DMS79 (cell line): ENCODE results near the gene KRTAP10-6.
"Not testable (repeated sequence)": the region's sequence is repeated elsewhere in the genome, so short reads cannot be mapped to it uniquely, and the experiment has no call there.

Experiments used
- DNase-seq: peaks from one replicate; lab custom pipeline; 2025; lab: John Stamatoyannopoulos, UW

The KRTAP10-6 gene

DNA sequence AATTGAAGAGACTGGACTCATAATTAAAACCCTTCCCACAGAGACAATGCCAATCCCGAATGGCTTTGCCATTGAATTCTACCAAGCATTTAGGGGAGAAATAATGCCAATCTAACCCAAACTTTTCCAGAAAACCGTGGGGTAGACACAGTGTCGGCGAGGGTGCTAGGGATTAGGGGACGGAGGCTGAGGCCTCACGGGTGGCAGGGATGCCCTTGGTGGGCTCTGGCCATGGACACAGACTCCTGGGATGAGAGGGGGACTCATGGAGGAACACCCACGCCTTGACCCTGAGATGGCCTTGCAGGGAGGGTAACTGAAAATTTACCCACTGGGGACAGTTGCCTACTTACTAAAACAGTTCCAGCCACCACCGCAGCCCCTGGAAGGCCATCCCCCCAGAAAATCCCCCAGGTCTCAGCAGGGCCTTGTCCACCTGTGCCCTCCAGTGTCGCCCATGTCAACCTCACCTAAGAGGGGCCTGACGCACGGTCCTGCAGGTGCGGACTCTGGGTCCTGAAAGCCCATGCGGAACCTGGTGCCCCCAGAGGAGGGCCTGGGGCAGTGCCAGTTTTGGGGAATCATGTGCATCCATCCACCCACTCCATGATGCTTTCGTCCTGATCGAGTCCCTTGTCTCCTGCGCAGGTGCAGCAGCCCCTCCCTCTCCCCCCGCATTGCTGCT lies 13.8 kb downstream of the KRTAP10-6 start:
- no peak for DNase-seq

DNA sequence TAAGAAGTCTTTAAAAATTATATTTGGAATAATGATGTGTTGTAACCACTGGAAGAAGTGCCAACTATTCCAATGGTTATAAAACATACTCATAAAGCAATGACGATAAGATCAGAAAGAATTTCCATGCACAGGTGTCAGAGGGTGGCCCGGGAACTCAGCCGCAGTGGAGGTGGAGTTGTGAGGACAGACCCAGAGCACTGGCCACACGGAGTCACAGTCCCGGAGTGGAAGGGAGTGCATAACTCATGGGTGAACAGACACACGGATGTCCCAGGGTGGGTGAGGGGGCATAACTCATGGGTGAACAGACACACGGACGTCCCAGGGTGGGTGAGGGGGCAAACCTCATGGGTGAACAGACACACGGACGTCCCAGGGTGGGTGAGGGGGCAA lies 16.3 kb downstream of the KRTAP10-6 start:
- no peak for DNase-seq

DNA sequence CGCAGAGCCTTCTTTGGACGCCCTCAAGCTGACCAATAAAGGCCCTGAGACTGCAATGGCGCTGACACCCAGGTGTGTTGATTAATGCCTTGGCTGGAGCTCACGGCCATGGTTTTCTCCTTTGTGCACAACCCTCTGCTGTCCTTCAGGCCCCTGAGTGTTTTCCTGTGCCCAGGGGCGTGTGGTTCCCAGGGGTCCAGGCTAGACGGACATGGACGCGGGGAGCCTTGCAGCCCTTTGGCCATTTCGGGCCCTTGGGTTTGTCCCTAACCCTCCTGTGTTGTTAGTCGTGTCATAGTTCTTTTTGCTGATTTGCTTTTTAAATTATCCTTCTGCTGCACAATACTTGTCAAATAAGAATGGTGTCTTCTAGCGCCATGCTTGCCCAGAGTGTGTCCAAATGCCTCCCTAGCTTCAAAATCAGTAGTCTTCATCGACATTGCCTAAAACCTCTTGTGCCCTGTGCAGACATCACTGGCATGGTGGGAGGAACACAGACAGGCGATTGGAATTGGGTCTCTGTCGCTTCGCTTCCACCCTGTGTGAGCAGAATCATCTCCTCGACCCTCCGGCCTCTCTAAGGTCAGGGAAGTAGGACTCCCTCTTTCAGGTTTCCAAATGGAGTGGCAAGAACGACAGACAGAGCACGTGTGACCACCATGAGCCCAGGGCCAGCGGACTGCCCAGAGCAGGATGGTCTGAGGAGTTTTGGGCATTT lies 16.8 kb downstream of the KRTAP10-6 start:
- DNase-seq, result no peak

DNA sequence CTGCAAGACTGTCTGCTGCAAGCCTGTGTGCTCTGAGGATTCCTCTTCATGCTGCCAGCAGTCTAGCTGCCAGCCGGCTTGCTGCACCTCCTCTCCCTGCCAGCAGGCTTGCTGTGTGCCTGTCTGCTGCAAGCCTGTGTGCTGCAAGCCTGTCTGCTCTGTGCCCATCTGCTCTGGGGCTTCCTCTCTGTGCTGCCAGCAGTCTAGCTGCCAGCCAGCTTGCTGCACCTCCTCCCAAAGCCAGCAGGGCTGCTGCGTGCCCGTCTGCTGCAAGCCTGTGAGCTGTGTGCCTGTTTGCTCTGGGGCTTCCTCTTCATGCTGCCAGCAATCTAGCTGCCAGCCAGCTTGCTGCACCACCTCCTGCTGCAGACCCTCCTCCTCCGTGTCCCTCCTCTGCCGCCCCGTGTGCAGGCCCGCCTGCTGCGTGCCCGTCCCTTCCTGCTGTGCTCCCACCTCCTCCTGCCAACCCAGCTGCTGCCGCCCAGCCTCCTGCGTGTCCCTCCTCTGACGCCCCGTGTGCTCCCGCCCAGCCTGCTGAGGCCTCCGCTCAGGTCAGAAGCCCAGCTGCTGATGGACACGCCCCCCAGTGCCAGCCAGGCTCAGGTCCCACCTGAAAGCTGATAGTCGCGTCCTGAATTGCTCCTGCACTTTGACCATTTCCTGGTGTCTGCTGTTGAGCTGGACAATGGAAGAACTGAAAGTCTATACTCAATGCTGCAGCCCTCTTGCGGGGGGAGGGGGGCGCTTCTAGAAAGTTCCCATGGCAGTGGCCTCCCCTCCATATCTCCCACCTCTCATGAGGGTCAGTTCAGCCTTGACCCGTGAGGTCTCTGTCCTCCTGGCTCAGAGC lies 17.6 kb downstream of the KRTAP10-6 start:
- no peak for DNase-seq

DNA sequence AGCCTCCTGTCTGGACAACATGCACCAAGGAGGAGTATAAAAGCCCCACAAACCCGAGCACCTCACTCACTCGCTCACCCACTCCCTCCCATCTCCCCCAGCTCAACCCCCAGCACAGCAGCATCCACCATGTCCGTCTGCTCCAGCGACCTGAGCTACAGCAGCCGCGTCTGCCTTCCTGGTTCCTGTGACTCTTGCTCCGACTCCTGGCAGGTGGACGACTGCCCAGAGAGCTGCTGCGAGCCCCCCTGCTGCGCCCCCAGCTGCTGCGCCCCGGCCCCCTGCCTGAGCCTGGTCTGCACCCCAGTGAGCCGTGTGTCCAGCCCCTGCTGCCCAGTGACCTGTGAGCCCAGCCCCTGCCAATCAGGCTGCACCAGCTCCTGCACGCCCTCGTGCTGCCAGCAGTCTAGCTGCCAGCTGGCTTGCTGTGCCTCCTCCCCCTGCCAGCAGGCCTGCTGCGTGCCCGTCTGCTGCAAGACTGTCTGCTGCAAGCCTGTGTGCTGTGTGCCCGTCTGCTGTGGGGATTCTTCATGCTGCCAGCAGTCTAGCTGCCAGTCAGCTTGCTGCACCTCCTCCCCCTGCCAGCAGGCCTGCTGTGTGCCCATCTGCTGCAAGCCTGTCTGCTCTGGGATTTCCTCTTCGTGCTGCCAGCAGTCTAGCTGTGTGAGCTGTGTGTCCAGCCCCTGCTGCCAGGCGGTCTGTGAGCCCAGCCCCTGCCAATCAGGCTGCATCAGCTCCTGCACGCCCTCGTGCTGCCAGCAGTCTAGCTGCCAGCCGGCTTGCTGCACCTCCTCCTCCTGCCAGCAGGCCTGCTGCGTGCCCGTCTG lies 18.5 kb downstream of the KRTAP10-6 start, which contains the start of gene KRTAP10-4:
KRTAP10-4 (plus strand) TSS at position 100 of the 827 bp plus-strand sequence; CDS start at position 130, 30 bp downstream.
- not testable (repeated sequence) for DNase-seq

DNA sequence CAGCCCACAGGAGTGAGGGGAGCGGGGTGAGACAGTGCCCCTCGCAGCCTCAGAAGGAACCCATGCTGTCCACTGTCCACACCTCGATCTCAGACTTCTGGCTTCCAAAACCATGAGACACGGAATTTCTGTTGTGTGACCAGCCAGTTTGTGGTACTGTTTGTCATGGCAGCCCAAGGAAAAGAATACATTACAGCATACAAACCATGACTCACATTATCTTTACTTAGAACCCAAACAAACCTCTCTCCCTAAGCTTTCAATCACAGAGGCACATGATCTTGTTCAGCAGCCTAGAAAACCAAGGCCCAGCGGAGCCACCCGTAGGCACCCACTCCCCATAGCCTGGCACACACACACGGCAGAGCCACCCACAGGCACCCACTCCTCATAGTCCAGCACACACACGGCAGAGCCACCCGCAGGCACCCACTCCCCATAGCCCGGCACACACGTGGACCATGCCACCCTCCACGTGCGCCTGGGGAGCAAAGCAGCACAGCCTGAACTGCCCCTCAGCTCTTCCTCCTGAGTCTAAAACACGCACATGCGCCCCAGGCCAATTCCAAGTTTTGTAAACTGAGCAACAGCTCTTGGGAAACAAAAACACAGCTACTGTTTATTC lies 19.2 kb downstream of the KRTAP10-6 start:
- no peak for DNase-seq

DNA sequence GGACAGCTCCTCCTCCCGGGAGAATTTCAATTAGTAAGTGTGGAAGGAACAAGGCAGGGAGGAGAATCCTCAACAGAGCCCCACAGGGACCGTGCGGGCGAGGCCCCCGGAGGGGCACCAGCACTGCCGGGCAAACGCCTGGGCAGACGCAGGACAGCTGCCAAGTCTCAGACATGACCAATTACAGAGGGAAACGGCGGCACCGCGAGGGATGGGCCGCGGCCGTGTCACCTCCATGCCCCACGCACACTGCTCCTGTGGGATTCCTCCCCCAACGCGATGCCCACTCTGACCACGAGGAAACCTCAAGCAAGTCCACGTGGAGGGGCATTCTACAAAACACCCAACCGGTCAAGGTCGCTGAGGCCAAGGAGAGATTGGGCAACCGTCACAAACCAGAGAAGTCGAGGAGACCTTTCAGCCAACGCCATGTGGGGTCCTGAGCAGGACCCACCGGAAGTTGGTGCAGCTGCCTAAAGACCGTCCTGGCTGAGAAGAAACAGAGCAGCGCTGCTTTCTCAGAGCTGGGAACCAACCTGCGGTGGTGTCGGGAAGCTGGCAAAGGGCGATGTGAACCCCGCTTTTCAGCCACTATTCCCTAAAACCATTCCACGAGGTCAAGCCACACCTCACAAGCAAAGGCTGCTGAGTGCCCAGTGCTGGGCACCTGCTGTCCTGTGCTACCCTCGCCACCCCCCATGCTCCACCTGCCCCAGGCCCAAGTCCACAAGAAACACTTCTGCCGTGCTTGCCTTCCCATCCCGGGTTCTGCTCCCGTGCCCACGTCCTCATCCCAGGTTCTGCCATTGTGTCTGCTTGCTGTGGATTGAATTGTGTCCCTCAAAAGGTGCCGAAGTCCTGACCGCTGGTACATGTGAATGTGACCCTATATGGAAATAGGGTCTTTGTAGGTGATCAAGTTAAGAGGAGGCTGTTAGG lies 20.2 kb downstream of the KRTAP10-6 start:
- DNase-seq, result no peak

DNA sequence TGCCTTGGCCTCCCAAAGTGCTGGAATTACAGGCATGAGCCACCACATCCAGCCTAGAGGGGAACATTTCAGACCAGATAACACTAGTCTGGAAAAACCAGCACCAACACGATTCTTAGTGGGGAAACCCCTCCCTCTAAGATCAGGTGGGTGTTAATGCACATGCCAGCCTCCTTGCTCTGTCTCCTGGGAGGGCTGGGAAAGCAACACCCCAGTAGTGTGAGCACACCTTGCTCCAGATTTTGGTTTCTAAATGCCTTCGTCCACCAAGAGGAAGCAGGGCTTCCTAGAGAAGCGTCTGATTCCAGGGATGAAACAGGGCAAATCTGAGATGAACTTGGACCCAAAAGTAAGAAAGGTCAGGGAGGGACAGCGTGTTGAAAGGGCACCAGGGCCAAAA lies 21.0 kb downstream of the KRTAP10-6 start:
- DNase-seq, result no peak

DNA sequence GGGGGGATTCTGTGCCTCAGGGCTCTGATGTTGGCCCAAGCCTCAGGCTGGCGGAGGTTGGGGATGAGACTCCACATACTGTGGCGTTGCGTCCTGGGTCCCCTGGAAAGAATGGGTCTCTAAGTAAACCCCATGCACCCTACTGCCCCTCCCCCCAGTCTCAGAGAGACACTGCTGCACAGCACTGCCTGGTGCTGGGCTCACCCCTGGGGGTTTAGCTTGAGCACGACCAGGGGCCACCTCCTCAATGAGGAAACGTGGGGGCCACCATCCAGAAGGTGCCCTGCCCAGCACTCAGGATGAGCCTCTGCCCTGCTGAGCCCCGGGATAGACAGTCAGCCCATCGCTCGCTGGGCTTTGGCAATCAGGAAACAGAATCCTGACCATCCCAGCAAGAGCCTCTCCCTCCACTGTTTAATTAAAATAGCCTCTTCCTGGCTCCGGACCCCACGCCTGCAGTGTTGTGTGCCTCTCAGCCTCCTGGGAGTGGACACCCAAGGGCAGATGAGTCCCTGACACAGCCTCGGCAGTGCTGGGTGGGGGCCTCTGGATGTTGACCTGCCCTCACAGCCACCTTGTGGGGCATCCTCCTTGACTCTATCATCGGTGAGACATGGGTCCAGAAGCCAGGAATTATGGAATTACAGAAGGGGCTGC lies 22.3 kb downstream of the KRTAP10-6 start:
- DNase-seq, result no peak

DNA sequence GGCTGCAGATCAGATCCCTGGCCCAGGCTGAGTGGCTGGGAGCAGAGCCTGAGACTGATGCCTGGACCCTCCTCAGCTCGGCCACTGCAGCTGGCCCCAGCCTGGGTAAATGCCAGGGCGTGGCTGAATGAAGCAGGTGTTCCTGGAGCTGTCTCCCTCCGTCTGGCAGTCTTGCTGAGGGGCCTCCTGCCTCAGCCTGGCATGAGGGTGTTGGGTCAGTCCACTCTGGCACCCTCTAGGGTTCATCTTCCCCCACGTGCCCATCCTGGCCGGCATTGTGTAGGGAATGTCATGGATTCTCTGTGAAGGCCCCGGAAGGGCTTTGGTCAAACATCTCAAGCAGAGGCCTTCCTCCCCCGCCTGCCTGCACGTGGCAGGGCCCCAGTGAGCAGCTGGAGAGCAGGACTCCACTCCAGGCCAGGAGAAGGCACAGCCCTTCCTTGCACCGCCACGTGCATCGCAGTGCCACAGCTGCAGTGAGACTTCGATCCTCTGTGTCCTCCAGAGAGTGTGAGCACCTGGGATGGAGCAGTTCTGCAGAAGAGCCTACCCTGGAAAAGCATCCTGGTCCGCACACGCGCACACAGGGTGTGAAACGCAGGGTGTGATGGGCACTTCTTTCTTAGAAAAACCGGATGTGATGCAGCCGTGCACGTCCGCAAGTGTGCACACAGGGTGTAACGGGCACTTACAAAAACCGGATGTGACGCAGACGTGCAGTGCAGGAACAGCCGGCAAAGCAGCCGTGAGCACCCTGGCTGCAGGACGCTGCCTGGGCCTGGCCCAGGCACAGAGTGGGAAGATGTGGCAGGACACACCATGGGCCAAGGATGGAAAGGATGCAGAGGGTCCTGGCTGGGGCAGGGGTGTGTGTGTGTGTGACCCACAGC lies 23.4 kb downstream of the KRTAP10-6 start:
- no peak for DNase-seq

DNA sequence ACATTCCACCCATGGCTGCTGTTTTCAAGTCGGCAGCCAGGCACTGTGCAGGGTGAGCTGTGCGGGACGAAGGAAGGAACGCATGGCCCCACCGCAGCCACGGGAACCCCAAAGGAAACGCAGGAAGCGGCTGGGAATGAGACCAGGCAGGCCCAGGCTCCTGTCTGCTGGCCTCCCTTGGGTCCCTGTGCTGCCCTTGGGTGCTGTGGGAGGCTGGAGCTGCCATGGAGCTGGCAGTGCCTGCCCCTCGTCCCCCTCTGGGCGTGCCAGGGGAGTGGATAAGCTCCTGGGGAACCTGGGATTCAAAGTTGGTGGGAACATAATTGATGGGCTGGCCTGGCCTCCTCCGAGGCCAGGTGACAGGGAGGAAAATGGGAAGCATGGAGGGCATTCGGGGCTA lies 24.0 kb downstream of the KRTAP10-6 start:
- no peak for DNase-seq

DNA sequence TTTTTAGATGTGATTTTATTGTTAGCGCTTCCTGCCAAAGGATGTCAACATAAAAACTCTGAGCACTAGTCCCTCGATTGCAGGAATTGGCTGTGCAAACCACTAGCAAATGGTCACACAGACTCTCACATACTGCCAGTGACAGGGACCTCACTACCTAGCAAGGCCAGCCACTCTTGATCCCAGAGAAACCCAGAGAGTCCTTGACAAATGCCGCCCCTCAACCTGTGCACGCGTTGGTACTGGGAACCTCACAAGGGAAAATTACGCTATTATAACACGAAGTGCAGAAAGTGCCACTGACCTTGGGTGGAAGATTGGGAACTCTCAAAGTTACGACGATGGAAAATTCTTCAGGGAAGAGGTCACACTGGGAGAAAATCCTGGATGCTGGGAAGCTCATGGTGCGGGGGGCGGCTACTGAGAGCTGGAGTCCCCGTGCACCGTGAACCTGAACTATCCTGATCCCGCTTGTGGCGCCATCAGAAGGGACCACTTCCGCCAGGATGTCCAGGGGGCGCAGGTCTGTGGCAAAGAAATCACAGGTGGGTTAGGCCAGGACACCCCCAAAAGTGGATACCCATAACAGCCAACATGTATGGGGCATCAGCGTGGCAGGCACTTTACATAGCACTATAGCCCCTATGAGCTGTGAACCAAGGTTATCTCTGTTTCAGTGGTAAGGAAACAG lies 24.7 kb downstream of the KRTAP10-6 start:
- DNase-seq, result no peak

DNA sequence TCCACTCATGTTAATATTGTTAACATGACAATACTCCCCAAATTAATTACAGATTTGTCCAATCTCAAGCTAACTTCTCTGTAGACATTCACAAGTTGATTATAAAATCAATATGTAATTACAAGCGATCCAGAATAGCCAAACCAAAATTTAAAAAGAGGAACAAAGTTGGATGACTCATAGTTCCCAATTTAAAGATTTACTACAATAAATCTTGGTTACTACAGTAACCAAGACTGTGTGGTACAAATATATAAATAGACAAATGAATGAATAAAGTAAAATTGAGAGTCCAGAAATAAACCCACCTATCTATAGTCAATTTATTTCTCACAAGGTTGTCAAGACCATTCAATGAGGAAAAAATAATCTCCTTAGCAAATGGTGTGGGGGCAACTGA lies 25.9 kb downstream of the KRTAP10-6 start:
- DNase-seq, result no peak

DNA sequence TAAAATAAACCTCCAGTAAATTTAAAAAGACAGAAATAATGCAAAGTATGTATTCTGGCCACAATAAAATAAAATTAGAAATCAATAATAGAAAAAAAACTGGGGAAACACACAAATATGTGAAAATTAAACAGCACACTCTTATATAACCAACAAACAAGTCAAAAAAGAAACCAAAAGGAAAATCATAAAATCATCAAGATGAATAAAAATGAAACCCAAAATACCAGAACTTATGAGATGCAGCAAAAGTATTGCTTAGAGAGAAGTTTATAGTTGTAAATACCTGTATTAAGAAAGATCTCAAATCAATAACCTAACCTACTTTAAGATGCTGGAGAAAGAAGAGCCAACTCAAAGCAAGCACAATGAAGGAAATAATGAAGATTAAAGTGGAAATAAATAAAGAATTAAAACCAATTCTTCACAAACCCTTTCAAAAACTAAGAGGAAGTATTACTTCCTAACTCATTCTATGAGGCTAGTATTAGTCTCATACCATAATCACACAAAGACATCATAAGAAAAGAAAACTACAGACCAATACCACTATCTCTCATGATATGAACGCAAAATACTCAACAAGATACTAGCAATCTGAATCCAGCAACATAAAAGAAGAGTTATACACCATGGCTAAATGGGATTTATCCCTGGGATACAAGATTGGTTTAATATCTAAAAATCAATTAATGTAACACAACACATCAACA lies 27.3 kb downstream of the KRTAP10-6 start:
- DNase-seq, result no peak

DNA sequence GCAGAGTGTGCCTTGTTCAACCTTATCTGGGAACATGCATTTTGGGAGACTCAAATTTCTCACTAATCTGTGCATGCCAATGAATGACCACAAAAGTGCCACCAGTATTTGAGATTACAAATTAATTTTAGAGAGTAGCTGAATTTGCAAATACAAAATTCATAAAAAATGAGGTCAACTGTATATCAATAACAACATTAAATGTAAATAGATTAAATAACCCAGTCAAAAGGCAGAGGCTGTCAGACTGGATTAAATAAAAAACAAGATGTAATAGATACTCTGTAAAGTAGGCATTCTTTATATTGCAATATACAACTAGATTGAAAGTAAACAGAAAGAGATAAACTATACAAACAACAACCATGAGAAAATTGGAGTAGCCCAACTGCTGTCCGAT lies 28.2 kb downstream of the KRTAP10-6 start:
- DNase-seq, result no peak

DNA sequence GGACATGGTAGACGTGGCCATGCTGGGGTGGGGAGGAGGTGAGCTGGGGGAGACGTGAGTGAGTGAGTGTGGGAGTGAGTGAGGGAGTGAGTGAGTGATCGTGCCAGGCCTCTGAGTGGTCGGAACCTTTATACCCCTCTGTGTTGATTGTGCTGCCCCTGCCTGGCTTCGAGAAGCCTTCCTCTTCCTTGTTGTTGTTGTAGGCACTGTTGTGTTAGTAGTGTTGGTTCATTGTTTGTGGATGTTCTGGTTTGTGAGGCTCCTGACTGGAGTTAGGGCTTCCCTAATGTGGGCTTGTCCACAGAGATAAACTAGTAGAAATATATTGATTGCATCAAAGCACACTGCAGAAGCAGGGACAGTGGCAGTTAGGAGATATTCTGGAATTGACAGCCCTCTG lies 33.6 kb downstream of the KRTAP10-6 start, which contains the start of gene KRTAP10-3:
KRTAP10-3 (minus strand) TSS at position 101 of the 400 bp plus-strand sequence; CDS start at position 21, 80 bp downstream.
- no peak for DNase-seq

DNA sequence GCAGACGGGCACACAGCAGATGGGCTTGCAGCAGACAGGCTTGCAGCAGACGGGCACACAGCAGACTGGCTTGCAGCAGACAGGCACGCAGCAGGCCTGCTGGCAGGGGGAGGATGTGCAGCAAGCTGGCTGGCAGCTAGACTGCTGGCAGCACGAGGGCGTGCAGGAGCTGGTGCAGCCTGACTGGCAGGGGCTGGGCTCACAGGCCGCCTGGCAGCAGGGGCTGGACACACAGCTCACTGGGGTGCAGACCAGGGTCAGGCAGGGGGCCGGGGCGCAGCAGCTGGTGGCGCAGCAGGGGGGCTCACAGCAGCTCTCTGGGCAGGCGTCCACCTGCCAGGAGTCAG lies 34.0 kb downstream of the KRTAP10-6 start:
- not testable (repeated sequence) for DNase-seq
